GM12878 (cell line): Measurements from ENCODE around the gene RNU11. TPM values are rescaled to one million over a fixed set of nuclear protein-coding genes. Genes with fewer than 3 reads are reported as not detected.

ENCODE experiments used
- ATAC-seq: fragments of 200-7000 bp; cut with Tn5 transposase; 3 replicates; pipeline ENCODE4 v1.9.1; 2020; ENCODE audit warnings: mild to moderate bottlenecking, moderate library complexity
- BruUV-seq: library from RNA; stranded (reverse); fragments of 400-500 nt; replicated peaks from 2 replicates; lab custom pipeline; 2021; lab: Mats Ljungman, UMichigan
- CTCF ChIA-PET: fragments of 300-600 bp; sonication (Branson Sonifier 250); formaldehyde crosslinking; extraction: SDS; loops from one replicate; lab custom pipeline; 2021; ENCODE audit warnings: inconsistent platforms; lab: Yijun Ruan, JAX
- POLR2A ChIA-PET: fragments of 350-600 bp; formaldehyde crosslinking; extraction: SDS; loops from one replicate; lab custom pipeline; 2021; ENCODE audit warnings: inconsistent platforms; lab: Charles Lee
- RAD21 ChIA-PET: fragments of 300-600 bp; sonication (Branson Sonifier 250); formaldehyde crosslinking; loops from one replicate; lab custom pipeline; 2023; ENCODE audit warnings: antibody characterized with exemption; ENCODE audit not compliant: unreplicated experiment; lab: Charles Lee
- SMC1A ChIA-PET: fragments of 300-600 bp; sonication (Branson Sonifier 250); formaldehyde crosslinking; loops from one replicate; lab custom pipeline; 2023; ENCODE audit not compliant: unreplicated experiment, uncharacterized antibody; lab: Charles Lee
- DNase-seq: peaks from one replicate; pipeline ENCODE4 v3.0.0-alpha.2; 2011; ENCODE audit warnings: low read depth, low spot score
- FAIRE-seq: peaks from 3 replicates; lab custom pipeline; 2011; peaks lifted over from hg19 to GRCh38; lab: Jason Lieb, UNC
- H2AFZ ChIP-seq: 2 replicates; pipeline ENCODE4 v1.6.0; 2011; ENCODE audit warnings: low read depth, low read length, control low read depth; ENCODE audit not compliant: control insufficient read depth
- H3K27ac ChIP-seq: 2 replicates; pipeline ENCODE4 v1.5.1; 2011; ENCODE audit warnings: control low read depth; ENCODE audit not compliant: control insufficient read depth, insufficient read depth
- H3K27me3 ChIP-seq, 2 experiments: replicated peaks in 1 of 2; 2 replicates each; pipeline versions ENCODE4 v1.6.0 to v1.6.1; 2011; ENCODE audit warnings: low read length in 1 of 2; ENCODE audit not compliant: control insufficient read depth in 2 of 2, insufficient read depth in 2 of 2
- H3K36me3 ChIP-seq, 2 experiments: 2 replicates each; pipeline ENCODE4 v1.5.1; 2011; ENCODE audit warnings: low read length in 1 of 2; ENCODE audit not compliant: control insufficient read depth in 2 of 2, insufficient read depth in 2 of 2
- H3K4me1 ChIP-seq: 2 replicates; pipeline ENCODE4 v1.6.1; 2011; ENCODE audit warnings: mild to moderate bottlenecking, low read length, moderate library complexity, mixed read lengths; ENCODE audit not compliant: control insufficient read depth, insufficient read depth
- H3K4me2 ChIP-seq: 2 replicates; pipeline ENCODE4 v1.6.0; 2011; ENCODE audit warnings: control low read depth; ENCODE audit not compliant: control insufficient read depth, insufficient read depth
- H3K4me3 ChIP-seq: fragments of 200-600 bp; sonication (generic); 2 replicates; pipeline ENCODE4 v1.5.1; 2016
- H3K79me2 ChIP-seq: 2 replicates; pipeline ENCODE4 v1.6.0; 2011; ENCODE audit warnings: low read length; ENCODE audit not compliant: control insufficient read depth, insufficient read depth
- H3K9ac ChIP-seq: 2 replicates; pipeline ENCODE4 v1.8.0; 2011; ENCODE audit warnings: low read length, control low read depth, mixed read lengths; ENCODE audit not compliant: control insufficient read depth, insufficient read depth
- H3K9me3 ChIP-seq: replicated peaks from 3 replicates; pipeline ENCODE4 v1.5.1; 2011; ENCODE audit warnings: mild to moderate bottlenecking, low read length; ENCODE audit not compliant: control insufficient read depth, insufficient read depth
- H4K20me1 ChIP-seq: 2 replicates; pipeline ENCODE4 v1.6.0; 2011; ENCODE audit not compliant: control insufficient read depth, insufficient read depth
- ASH2L ChIP-seq: fragments of 300-600, 200-600 bp; sonication (generic); IDR thresholded peaks from 2 replicates; pipeline ENCODE4 v1.6.1; 2017; ENCODE audit warnings: low read depth, mild to moderate bottlenecking, borderline replicate concordance
- CBX5 ChIP-seq: sonication (generic); IDR thresholded peaks from 2 replicates; pipeline ENCODE4 v1.6.1; 2016; ENCODE audit warnings: low read depth, moderate library complexity, mild to moderate bottlenecking, inconsistent platforms
- JUNB ChIP-seq: IDR thresholded peaks from 2 replicates; pipeline ENCODE4 v1.6.1; 2016; ENCODE audit warnings: antibody characterized with exemption, mild to moderate bottlenecking
- NFIC ChIP-seq: IDR thresholded peaks from 2 replicates; pipeline ENCODE4 v1.6.1; 2012; ENCODE audit warnings: low read depth, mild to moderate bottlenecking, inconsistent platforms, low read length, moderate library complexity
- PML ChIP-seq: IDR thresholded peaks from 2 replicates; pipeline ENCODE4 v1.6.1; 2012; ENCODE audit warnings: low read length, inconsistent platforms
- POLR2AphosphoS5 ChIP-seq: IDR thresholded peaks from 2 replicates; pipeline ENCODE4 v1.6.1; 2011; ENCODE audit warnings: mild to moderate bottlenecking, low read length, inconsistent platforms
- RFX5 ChIP-seq: IDR thresholded peaks from 2 replicates; pipeline ENCODE4 v1.6.1; 2011; ENCODE audit warnings: low read depth, low read length, improper control_type of control experiment
- SREBF1 ChIP-seq: IDR thresholded peaks from 2 replicates; pipeline ENCODE4 v1.6.1; 2012; ENCODE audit warnings: mild to moderate bottlenecking, low read length
- WGBS: methylation state at CpG from one replicate; pipeline ENCODE4 v1.1.6; 2016; ENCODE audit warnings: low lambda C conversion rate; ENCODE audit not compliant: insufficient replicate concordance, insufficient coverage; ENCODE audit errors: missing lambda C conversion rate; 5-methylcytosine and 5-hydroxymethylcytosine counted together
- in situ Hi-C: fragments of 300-500 bp; cut with MboI; formaldehyde crosslinking; loops from 9 replicates; pipeline ENCODE4 v1.14.3; 2018; ENCODE audit warnings: mixed read lengths
- intact Hi-C: fragments of 100-400 bp; cut with micrococcal nuclease; formaldehyde crosslinking; loops from one replicate; pipeline ENCODE4 v1.14.2; 2022; ENCODE audit not compliant: unreplicated experiment
- polyA plus RNA-seq, 11 experiments: library from polyadenylated mRNA; depleted of rRNA in 4 of 11; unstranded in 6 of 11; stranded (reverse) in 5 of 11; fragments of >200 nt; fragmentation: Nextera tagmentation in 4 of 11; fragmentation: Illumina TruSeq in 1 of 11; extraction: Ambion mirVana in 4 of 11; extraction: Trizol in 1 of 11; gene quantifications; 1 replicate in 1 of 11; 2 replicates in 10 of 11; pipeline versions ENCODE4 v1.2.1 to v1.2.3, GENCODE V29; 2011 to 2016; ENCODE audit warnings: inconsistent platforms in 2 of 11, missing spikeins in 2 of 11, low read depth in 1 of 11
- total RNA-seq, 4 experiments: library from RNA; depleted of rRNA in 3 of 4; stranded (reverse); fragments of >200 nt in 3 of 4; fragmentation: Illumina TruSeq in 1 of 4; extraction: Trizol in 1 of 4; gene quantifications; 2 replicates each; pipeline versions ENCODE4 v1.2.1 to v1.2.3, GENCODE V29; 2013 to 2021
- TF ChIP-seq, protein P1 (sequence below): fragments of 450-650 bp; IDR thresholded peaks from 2 replicates; pipeline ENCODE4 v1.6.1; 2018; ENCODE audit warnings: mild to moderate bottlenecking, low read depth, moderate library complexity; ENCODE audit not compliant: partially characterized antibody
- TF ChIP-seq, protein P2 (sequence below): IDR thresholded peaks from 2 replicates; pipeline ENCODE4 v1.6.1; 2011; ENCODE audit warnings: borderline replicate concordance, low read depth, mild to moderate bottlenecking, moderate library complexity, mixed read lengths, low read length; ENCODE audit not compliant: insufficient read depth; ENCODE audit errors: extremely low read length
- TF ChIP-seq, protein P3 (sequence below), 3 experiments: IDR thresholded peaks in 2 of 3; conservative IDR thresholded peaks in 1 of 3; 2 replicates each; pipeline ENCODE4 v1.5.1; 2011; ENCODE audit warnings: low read depth in 3 of 3, low read length in 3 of 3, mild to moderate bottlenecking in 3 of 3, control low read depth in 2 of 3, moderate library complexity in 2 of 3, inconsistent platforms in 1 of 3, mixed read lengths in 1 of 3; ENCODE audit not compliant: control insufficient read depth in 2 of 3, insufficient read depth in 1 of 3; ENCODE audit errors: extremely low read depth in 1 of 3
- TF ChIP-seq, protein P4 (sequence below): IDR thresholded peaks from 2 replicates; pipeline ENCODE4 v1.6.1; 2011; ENCODE audit warnings: borderline replicate concordance, low read depth, mild to moderate bottlenecking, moderate library complexity, low read length; ENCODE audit not compliant: insufficient read depth, poor library complexity, severe bottlenecking
- TF ChIP-seq, protein P5 (sequence below): IDR thresholded peaks from 2 replicates; pipeline ENCODE4 v1.6.1; 2012; ENCODE audit warnings: low read depth, low read length, improper control_type of control experiment

RNU11 gene
- total and polyA plus RNA-seq, 10 of the 15 experiments (the other 5 are each of a cell fraction or from before 2014, with no cell fraction given): under 0.01 TPM; not detected in 9

DNA sequence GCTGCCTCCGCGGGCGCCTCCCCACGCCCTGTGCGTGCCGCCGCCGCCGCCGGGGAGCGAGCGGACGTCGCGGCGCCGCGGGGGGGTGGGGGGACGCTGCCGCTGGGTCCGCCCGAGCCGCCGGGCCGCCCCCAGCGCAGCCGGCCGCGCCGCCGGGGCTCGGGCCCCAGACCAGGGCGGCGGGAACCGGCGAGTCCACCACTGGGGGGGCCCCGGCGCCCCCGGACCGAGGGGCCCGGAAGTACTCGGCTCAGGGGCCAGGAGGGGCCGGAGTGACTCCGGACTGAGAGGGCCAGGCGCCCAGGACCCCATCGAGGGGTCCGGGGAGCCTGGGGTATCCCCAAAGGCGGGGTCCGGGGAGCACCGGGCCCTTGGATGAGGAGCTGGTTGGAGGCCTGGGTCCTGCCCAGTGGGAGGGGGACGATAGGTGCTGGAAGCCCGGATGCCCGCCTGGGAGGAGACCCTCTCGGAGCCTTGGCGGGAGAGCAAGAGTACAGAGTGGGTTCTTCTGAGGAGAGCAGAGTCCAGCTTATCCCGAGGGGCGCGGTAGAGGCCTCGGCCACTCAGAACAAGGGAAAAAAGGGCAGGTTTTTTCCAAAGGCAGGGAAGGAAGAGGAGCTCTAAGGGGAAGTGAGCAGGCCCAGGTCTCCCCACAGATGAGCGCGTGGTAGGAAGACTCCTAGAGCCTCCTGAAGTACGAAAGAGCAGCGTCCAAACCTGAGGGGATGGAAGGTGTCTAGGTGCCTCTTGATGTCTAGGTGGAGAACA is 20.7 kb downstream of the RNU11 start:
- TSS peak; percentile 99 for BruUV-seq
- ATAC-seq (peak; percentile 67), DNase-seq (no peak), FAIRE-seq (no peak)
- Histone ChIP-seq H3K9me3 (no peaks in the 10 kb centered on the region), H3K79me2 (peaks cover 25% of the 10 kb centered on the region), H3K4me1 (no peaks in the 10 kb centered on the region), H2AFZ (peak overlapping the region; percentile 51), H3K27me3 (no peaks in the 10 kb centered on the region), H3K9ac (peak overlapping the region; percentile 100), H3K4me2 (peak overlapping the region; percentile 79), H3K36me3 (no peaks in the 10 kb centered on the region), H3K27ac (peak overlapping the region; percentile 99), H4K20me1 (no peaks in the 10 kb centered on the region), H3K4me3 (peak overlapping the region; percentile 100)
- intact Hi-C loops: loop anchor here (1.0 kb wide), 2 partner anchors 21 to 67 kb away; partner anchors contain the start of genes RNU11 and YTHDF2
- WGBS: under 1% methylated on average over 24 of the region's 63 CpGs
- RAD21 ChIA-PET: interaction anchor here (0.8 to 2.6 kb wide), 8 partner anchors 21 to 216 kb away, joined by 3 to 26 read pairs (median 4); partner anchors contain the start of genes RNU11 and TAF12
- POLR2A ChIA-PET: interaction anchor here (0.6 to 4.8 kb wide), 11 partner anchors 10 to 512 kb away, joined by 3 to 43 read pairs (median 5); partner anchors contain the start of genes MED18, RNU11, SRSF4 and TAF12
- SMC1A ChIA-PET: interaction anchor here (0.5 to 2.8 kb wide), 8 partner anchors 9 to 538 kb away, joined by 3 to 21 read pairs (median 3); partner anchors contain the start of genes RNU11, TAF12 and YTHDF2
- CTCF ChIA-PET: interaction anchor here (1.0 to 2.4 kb wide), 4 partner anchors 26 to 253 kb away, joined by 3 to 15 read pairs (median 6); partner anchors contain the start of genes TAF12 and YTHDF2
- in situ Hi-C loops: no loop called here
- no peak for TF ChIP-seq CBX5
- TF ChIP-seq, protein P1, sequence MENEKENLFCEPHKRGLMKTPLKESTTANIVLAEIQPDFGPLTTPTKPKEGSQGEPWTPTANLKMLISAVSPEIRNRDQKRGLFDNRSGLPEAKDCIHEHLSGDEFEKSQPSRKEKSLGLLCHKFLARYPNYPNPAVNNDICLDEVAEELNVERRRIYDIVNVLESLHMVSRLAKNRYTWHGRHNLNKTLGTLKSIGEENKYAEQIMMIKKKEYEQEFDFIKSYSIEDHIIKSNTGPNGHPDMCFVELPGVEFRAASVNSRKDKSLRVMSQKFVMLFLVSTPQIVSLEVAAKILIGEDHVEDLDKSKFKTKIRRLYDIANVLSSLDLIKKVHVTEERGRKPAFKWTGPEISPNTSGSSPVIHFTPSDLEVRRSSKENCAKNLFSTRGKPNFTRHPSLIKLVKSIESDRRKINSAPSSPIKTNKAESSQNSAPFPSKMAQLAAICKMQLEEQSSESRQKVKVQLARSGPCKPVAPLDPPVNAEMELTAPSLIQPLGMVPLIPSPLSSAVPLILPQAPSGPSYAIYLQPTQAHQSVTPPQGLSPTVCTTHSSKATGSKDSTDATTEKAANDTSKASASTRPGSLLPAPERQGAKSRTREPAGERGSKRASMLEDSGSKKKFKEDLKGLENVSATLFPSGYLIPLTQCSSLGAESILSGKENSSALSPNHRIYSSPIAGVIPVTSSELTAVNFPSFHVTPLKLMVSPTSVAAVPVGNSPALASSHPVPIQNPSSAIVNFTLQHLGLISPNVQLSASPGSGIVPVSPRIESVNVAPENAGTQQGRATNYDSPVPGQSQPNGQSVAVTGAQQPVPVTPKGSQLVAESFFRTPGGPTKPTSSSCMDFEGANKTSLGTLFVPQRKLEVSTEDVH: no peak
- no peak for TF ChIP-seq NFIC
- no peak for TF ChIP-seq JUNB
- TF ChIP-seq, protein P2, sequence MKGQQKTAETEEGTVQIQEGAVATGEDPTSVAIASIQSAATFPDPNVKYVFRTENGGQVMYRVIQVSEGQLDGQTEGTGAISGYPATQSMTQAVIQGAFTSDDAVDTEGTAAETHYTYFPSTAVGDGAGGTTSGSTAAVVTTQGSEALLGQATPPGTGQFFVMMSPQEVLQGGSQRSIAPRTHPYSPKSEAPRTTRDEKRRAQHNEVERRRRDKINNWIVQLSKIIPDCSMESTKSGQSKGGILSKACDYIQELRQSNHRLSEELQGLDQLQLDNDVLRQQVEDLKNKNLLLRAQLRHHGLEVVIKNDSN: no peak
- TF ChIP-seq, protein P3, sequence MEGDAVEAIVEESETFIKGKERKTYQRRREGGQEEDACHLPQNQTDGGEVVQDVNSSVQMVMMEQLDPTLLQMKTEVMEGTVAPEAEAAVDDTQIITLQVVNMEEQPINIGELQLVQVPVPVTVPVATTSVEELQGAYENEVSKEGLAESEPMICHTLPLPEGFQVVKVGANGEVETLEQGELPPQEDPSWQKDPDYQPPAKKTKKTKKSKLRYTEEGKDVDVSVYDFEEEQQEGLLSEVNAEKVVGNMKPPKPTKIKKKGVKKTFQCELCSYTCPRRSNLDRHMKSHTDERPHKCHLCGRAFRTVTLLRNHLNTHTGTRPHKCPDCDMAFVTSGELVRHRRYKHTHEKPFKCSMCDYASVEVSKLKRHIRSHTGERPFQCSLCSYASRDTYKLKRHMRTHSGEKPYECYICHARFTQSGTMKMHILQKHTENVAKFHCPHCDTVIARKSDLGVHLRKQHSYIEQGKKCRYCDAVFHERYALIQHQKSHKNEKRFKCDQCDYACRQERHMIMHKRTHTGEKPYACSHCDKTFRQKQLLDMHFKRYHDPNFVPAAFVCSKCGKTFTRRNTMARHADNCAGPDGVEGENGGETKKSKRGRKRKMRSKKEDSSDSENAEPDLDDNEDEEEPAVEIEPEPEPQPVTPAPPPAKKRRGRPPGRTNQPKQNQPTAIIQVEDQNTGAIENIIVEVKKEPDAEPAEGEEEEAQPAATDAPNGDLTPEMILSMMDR (IDR thresholded peaks at IDR 0.05 in 2 of 3, conservative IDR thresholded peaks at IDR 0.05 in 1 of 3; ENCODE audit: control insufficient read depth in 2 of 3, extremely low read depth in 1 of 3, insufficient read depth in 1 of 3, low read depth in 3 of 3, low read length in 3 of 3): no peak
- no peak for TF ChIP-seq ASH2L
- no peak for TF ChIP-seq PML
- TF ChIP-seq, protein P4, sequence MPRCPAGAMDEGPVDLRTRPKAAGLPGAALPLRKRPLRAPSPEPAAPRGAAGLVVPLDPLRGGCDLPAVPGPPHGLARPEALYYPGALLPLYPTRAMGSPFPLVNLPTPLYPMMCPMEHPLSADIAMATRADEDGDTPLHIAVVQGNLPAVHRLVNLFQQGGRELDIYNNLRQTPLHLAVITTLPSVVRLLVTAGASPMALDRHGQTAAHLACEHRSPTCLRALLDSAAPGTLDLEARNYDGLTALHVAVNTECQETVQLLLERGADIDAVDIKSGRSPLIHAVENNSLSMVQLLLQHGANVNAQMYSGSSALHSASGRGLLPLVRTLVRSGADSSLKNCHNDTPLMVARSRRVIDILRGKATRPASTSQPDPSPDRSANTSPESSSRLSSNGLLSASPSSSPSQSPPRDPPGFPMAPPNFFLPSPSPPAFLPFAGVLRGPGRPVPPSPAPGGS: no peak
- TF ChIP-seq SREBF1: no peak
- TF ChIP-seq POLR2AphosphoS5: no peak
- TF ChIP-seq RFX5: no peak
- TF ChIP-seq, protein P5, sequence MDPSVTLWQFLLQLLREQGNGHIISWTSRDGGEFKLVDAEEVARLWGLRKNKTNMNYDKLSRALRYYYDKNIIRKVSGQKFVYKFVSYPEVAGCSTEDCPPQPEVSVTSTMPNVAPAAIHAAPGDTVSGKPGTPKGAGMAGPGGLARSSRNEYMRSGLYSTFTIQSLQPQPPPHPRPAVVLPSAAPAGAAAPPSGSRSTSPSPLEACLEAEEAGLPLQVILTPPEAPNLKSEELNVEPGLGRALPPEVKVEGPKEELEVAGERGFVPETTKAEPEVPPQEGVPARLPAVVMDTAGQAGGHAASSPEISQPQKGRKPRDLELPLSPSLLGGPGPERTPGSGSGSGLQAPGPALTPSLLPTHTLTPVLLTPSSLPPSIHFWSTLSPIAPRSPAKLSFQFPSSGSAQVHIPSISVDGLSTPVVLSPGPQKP: no peak
